Endothelial cell of umbilical vein (primary cell): ENCODE measurements around the gene SEMA4B. TPM values are rescaled to one million over a fixed set of nuclear protein-coding genes. Genes with fewer than 3 reads are reported as not detected.
A peak's percentile ranks its signal among the peaks of the same experiment; 100 is the strongest.

Experiments
- BruUV-seq: library from RNA; stranded (reverse); fragments of 400-500 nt; replicated peaks from 2 replicates; lab custom pipeline; 2021; lab: Mats Ljungman, UMichigan
- CTCF ChIA-PET: fragments of 300-600, 350-600 bp; sonication (Branson Sonifier 250); formaldehyde crosslinking; loops from one replicate; lab custom pipeline; 2021; ENCODE audit warnings: antibody characterized with exemption, inconsistent platforms; lab: Charles Lee
- POLR2A ChIA-PET: fragments of 300-600, 350-600 bp; sonication (Branson Sonifier 250); formaldehyde crosslinking; loops from one replicate; lab custom pipeline; 2021; ENCODE audit warnings: antibody characterized with exemption, inconsistent platforms; lab: Charles Lee
- DNase-seq: peaks from one replicate; pipeline ENCODE4 v3.0.0-alpha.2; 2011; ENCODE audit warnings: low read depth, low spot score
- FAIRE-seq: peaks from 2 replicates; lab custom pipeline; 2011; peaks lifted over from hg19 to GRCh38; lab: Jason Lieb, UNC
- H2AFZ ChIP-seq: 2 replicates; pipeline ENCODE4 v1.6.0; 2012; ENCODE audit warnings: low read depth, low read length, control low read depth, inconsistent platforms
- H3K27ac ChIP-seq: 2 replicates; pipeline ENCODE4 v1.5.1; 2011; ENCODE audit warnings: low read depth, mild to moderate bottlenecking, control low read depth, low read length, moderate library complexity; ENCODE audit not compliant: insufficient read depth
- H3K27me3 ChIP-seq, 2 experiments: 2 replicates each; pipeline versions ENCODE4 v1.6.0 to v1.6.1; 2011; ENCODE audit warnings: low read length in 2 of 2, mixed read lengths in 1 of 2; ENCODE audit not compliant: control insufficient read depth in 2 of 2, insufficient read depth in 2 of 2
- H3K36me3 ChIP-seq, 2 experiments: 2 replicates in 1 of 2; 3 replicates in 1 of 2; pipeline ENCODE4 v1.5.1; 2011; ENCODE audit warnings: low read length in 2 of 2, mild to moderate bottlenecking in 1 of 2, moderate library complexity in 1 of 2; ENCODE audit not compliant: control insufficient read depth in 2 of 2, insufficient read depth in 2 of 2; ENCODE audit errors: extremely low read depth in 1 of 2
- H3K4me1 ChIP-seq: 3 replicates; pipeline ENCODE4 v1.5.1; 2011; ENCODE audit warnings: mild to moderate bottlenecking, low read length; ENCODE audit not compliant: control insufficient read depth, insufficient read depth; ENCODE audit errors: extremely low read depth
- H3K4me2 ChIP-seq: 2 replicates; pipeline ENCODE4 v1.6.1; 2011; ENCODE audit warnings: low read length, control low read depth, mixed read lengths; ENCODE audit not compliant: insufficient read depth
- H3K4me3 ChIP-seq, 3 experiments: fragments of 200-600 bp in 1 of 3; sonication (generic), shearing (Covaris generic) in 1 of 3; replicated peaks in 1 of 3; 2 replicates each; pipeline ENCODE4 v1.5.1; 2011 to 2016; ENCODE audit warnings: control low read depth in 3 of 3, low read length in 3 of 3, mild to moderate bottlenecking in 2 of 3, inconsistent platforms in 1 of 3, low read depth in 1 of 3, moderate library complexity in 1 of 3; ENCODE audit not compliant: insufficient read depth in 1 of 3
- H3K79me2 ChIP-seq: 2 replicates; pipeline ENCODE4 v1.6.0; 2012; ENCODE audit warnings: low read length, inconsistent platforms; ENCODE audit not compliant: control insufficient read depth, insufficient read depth
- H3K9ac ChIP-seq: replicated peaks from 2 replicates; pipeline ENCODE3; 2011; ENCODE audit warnings: low read length, control low read depth; ENCODE audit not compliant: insufficient read depth; ENCODE audit errors: extremely low read depth
- H3K9me1 ChIP-seq: replicated peaks from 3 replicates; pipeline ENCODE4 v1.6.0; 2011; ENCODE audit warnings: mild to moderate bottlenecking, low read length; ENCODE audit not compliant: control insufficient read depth, insufficient read depth; ENCODE audit errors: extremely low read depth
- H3K9me3 ChIP-seq: replicated peaks from 2 replicates; pipeline ENCODE4 v1.5.1; 2012; ENCODE audit warnings: low read length, inconsistent platforms; ENCODE audit not compliant: control insufficient read depth, insufficient read depth
- H4K20me1 ChIP-seq: replicated peaks from 2 replicates; pipeline ENCODE3; 2011; ENCODE audit warnings: mild to moderate bottlenecking, low read length; ENCODE audit not compliant: control insufficient read depth, insufficient read depth; ENCODE audit errors: extremely low read depth
- EZH2 ChIP-seq: IDR thresholded peaks from 2 replicates; pipeline ENCODE4 v1.6.1; 2012; ENCODE audit warnings: borderline replicate concordance, low read depth, mild to moderate bottlenecking, moderate library complexity, low read length, inconsistent platforms; ENCODE audit not compliant: severe bottlenecking
- FOS ChIP-seq: IDR thresholded peaks from 2 replicates; pipeline ENCODE4 v1.6.1; 2011; ENCODE audit warnings: mild to moderate bottlenecking, low read length, moderate library complexity, borderline replicate concordance; ENCODE audit not compliant: insufficient read depth
- GATA2 ChIP-seq: IDR thresholded peaks from 2 replicates; pipeline ENCODE4 v1.7.0; 2011; ENCODE audit warnings: low read depth, mild to moderate bottlenecking, moderate library complexity, mixed read lengths, low read length; ENCODE audit not compliant: insufficient read length, insufficient read depth
- JUN ChIP-seq: IDR thresholded peaks from 2 replicates; pipeline ENCODE4 v1.6.1; 2011; ENCODE audit warnings: borderline replicate concordance, low read depth; ENCODE audit not compliant: insufficient read length, insufficient read depth
- MYC ChIP-seq: IDR thresholded peaks from one replicate; pipeline ENCODE4 v1.6.1; 2011; ENCODE audit warnings: mild to moderate bottlenecking, low read depth, low read length
- POLR2A ChIP-seq: IDR thresholded peaks from 2 replicates; pipeline ENCODE4 v1.6.1; 2012; ENCODE audit warnings: low read depth, mild to moderate bottlenecking, control low read depth, low read length
- POLR2AphosphoS5 ChIP-seq: IDR thresholded peaks from 2 replicates; pipeline ENCODE4 v1.6.1; 2012; ENCODE audit warnings: low read depth, mild to moderate bottlenecking, control low read depth, low read length, moderate library complexity; ENCODE audit not compliant: insufficient read depth
- dilution Hi-C: fragments of 300-500 bp; cut with MboI; formaldehyde crosslinking; loops from one replicate; pipeline ENCODE4 v1.15.0; 2019; ENCODE audit warnings: low sequenced_read_pairs; ENCODE audit not compliant: extremely low pct_ligation_motif_present
- intact Hi-C: fragments of 100-400 bp; cut with micrococcal nuclease; formaldehyde crosslinking; loops from one replicate; pipeline ENCODE4 v1.10.0; 2022
- polyA plus RNA-seq, 4 experiments: library from polyadenylated mRNA; depleted of rRNA in 3 of 4; stranded (reverse) in 3 of 4; unstranded in 1 of 4; fragments of >200 nt; gene quantifications; 2 replicates each; pipeline versions ENCODE4 v1.2.1 to v1.2.3, GENCODE V29; 2011 to 2012; ENCODE audit warnings: missing spikeins in 1 of 4
- total RNA-seq: library from RNA; stranded (reverse); gene quantifications from 2 replicates; pipeline ENCODE4 v1.2.3, GENCODE V29; 2021
- TF ChIP-seq, protein P1 (sequence below): IDR thresholded peaks from 2 replicates; pipeline ENCODE4 v1.6.1; 2011; ENCODE audit not compliant: insufficient read depth, insufficient read length
- TF ChIP-seq, protein P2 (sequence below), 2 donors: IDR thresholded peaks; 1 replicate in 1 of 2; 2 replicates in 1 of 2; pipeline ENCODE4 v1.5.1; 2011; ENCODE audit warnings: low read length in 2 of 2, mild to moderate bottlenecking in 2 of 2, moderate library complexity in 2 of 2, control low read depth in 1 of 2, inconsistent platforms in 1 of 2, low read depth in 1 of 2; ENCODE audit not compliant: insufficient read depth in 1 of 2; ENCODE audit errors: extremely low read depth in 1 of 2

Gene SEMA4B
- total and polyA plus RNA-seq, 2 donors (not counting 3 experiments of a cell fraction or from before 2014, with no cell fraction given) = 6.1 to 7.1 TPM

DNA sequence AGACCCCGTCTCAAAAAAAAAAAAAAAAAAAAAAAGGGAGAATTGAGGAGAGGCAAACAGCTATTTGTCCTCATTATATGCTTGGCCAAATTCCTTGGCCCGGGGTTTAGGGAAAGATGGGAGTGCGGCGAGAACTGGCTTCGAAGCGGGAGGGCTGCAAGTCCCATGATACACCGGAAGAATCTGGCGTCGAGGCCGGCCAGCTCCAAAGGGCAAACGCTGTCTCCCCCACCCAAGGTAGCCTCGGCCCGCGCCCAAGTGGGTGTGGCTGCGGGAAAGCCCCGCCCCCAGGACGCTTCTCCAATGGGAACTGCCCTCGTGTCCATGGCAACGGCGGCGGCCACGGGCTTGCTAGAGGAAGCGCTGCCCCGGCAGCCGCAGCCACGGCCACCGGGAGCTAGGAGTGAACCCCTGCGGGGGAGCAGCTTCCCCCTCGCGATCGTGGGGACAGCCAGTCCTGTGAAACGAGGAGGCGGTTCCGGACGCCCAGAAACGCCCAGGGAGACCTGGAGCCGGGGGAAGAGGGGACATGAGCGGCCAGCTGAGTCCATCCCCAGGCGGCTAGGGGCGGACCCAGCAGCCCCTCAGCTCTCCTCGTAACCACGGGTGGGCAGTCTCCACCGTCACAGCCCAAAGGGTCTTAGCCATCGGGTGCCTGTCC lies 48.2 kb downstream of the SEMA4B start, which contains the start of gene TTLL13:
Gene TTLL13 (plus strand): TSS at position 354 of the 661 bp plus-strand sequence. CDS start 1,075 bp downstream, outside the sequence.
- POLR2A ChIA-PET = interaction anchor here (0.6 to 1.5 kb wide), 6 partner anchors 12 to 212 kb away, joined by 3 to 6 read pairs (median 5); partner anchors contain the start of genes CIB1 and GDPGP1
- Histone ChIP-seq H4K20me1 (no peaks in the 10 kb centered on the region), H3K4me1 (peaks cover 5% of the 10 kb centered on the region), H3K4me2 (peak within 1 kb of the TSS; percentile 90), H3K79me2 (no peaks in the 10 kb centered on the region), H3K27me3 (no peaks in the 10 kb centered on the region), H3K27ac (peak within 1 kb of the TSS; percentile 58), H3K9ac (peak within 1 kb of the TSS; percentile 57), H3K36me3 (no peaks in the 10 kb centered on the region), H3K9me1 (no peaks in the 10 kb centered on the region), H3K4me3 (peak within 1 kb of the TSS; percentile 49 to 75 (median 68)), H2AFZ (peak within 1 kb of the TSS; percentile 93), H3K9me3 (no peaks in the 10 kb centered on the region)
- CTCF ChIA-PET = interaction anchor here (0.7 to 2.5 kb wide), 18 partner anchors 8 to 636 kb away, joined by 3 to 20 read pairs (median 4); partner anchors contain the start of genes CIB1, GDPGP1, NGRN and SEMA4B
- no peak for TF ChIP-seq MYC
- TF ChIP-seq FOS = no peak
- peak; percentile 66 for TF ChIP-seq POLR2AphosphoS5
- TF ChIP-seq EZH2 = no peak
- TF ChIP-seq, protein P1, sequence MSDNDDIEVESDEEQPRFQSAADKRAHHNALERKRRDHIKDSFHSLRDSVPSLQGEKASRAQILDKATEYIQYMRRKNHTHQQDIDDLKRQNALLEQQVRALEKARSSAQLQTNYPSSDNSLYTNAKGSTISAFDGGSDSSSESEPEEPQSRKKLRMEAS = no peak
- no peak for TF ChIP-seq GATA2
- TF ChIP-seq POLR2A = peak; percentile 73
- TF ChIP-seq JUN = no peak
- TF ChIP-seq, protein P2, sequence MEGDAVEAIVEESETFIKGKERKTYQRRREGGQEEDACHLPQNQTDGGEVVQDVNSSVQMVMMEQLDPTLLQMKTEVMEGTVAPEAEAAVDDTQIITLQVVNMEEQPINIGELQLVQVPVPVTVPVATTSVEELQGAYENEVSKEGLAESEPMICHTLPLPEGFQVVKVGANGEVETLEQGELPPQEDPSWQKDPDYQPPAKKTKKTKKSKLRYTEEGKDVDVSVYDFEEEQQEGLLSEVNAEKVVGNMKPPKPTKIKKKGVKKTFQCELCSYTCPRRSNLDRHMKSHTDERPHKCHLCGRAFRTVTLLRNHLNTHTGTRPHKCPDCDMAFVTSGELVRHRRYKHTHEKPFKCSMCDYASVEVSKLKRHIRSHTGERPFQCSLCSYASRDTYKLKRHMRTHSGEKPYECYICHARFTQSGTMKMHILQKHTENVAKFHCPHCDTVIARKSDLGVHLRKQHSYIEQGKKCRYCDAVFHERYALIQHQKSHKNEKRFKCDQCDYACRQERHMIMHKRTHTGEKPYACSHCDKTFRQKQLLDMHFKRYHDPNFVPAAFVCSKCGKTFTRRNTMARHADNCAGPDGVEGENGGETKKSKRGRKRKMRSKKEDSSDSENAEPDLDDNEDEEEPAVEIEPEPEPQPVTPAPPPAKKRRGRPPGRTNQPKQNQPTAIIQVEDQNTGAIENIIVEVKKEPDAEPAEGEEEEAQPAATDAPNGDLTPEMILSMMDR (IDR thresholded peaks at IDR 0.05; ENCODE audit: extremely low read depth in 1 of 2, insufficient read depth in 1 of 2, low read depth in 1 of 2, low read length in 2 of 2) = peak in 1 of 2 donors; percentile 6
- FAIRE-seq = peak; percentile 80
- BruUV-seq = no TSS peak
- peak; percentile 87 for DNase-seq
- intact Hi-C loops (loop anchor here (1.0 kb wide), 2 partner anchors 15 to 16 kb away; partner anchors contain the start of genes GDPGP1 and NGRN), dilution Hi-C loops (no loop called here)
